PFSK-1 (cell line): Measurements from ENCODE around the gene TPK1.

Source experiments
- POLR2AphosphoS5 ChIP-seq: IDR thresholded peaks from 2 replicates; pipeline ENCODE4 v1.6.1; 2012; ENCODE audit warnings: low read depth, mild to moderate bottlenecking, control low read depth, low read length, moderate library complexity
- SIN3A ChIP-seq: IDR thresholded peaks from 2 replicates; pipeline ENCODE4 v1.6.1; 2012; ENCODE audit warnings: mild to moderate bottlenecking, low read length, moderate library complexity, borderline replicate concordance; ENCODE audit not compliant: insufficient read depth
- TAF1 ChIP-seq: IDR thresholded peaks from 2 replicates; pipeline ENCODE4 v1.6.1; 2012; ENCODE audit warnings: low read length, control low read depth, borderline replicate concordance; ENCODE audit not compliant: insufficient read depth
- TF ChIP-seq, protein P1 (sequence below), 2 experiments: IDR thresholded peaks; 2 replicates each; pipeline versions ENCODE4 v1.6.1 to v1.8.0; 2011 to 2012; ENCODE audit warnings: low read depth in 2 of 2, low read length in 2 of 2, control low read depth in 1 of 2, inconsistent platforms in 1 of 2, mild to moderate bottlenecking in 1 of 2, moderate library complexity in 1 of 2; ENCODE audit not compliant: insufficient read depth in 1 of 2

DNA sequence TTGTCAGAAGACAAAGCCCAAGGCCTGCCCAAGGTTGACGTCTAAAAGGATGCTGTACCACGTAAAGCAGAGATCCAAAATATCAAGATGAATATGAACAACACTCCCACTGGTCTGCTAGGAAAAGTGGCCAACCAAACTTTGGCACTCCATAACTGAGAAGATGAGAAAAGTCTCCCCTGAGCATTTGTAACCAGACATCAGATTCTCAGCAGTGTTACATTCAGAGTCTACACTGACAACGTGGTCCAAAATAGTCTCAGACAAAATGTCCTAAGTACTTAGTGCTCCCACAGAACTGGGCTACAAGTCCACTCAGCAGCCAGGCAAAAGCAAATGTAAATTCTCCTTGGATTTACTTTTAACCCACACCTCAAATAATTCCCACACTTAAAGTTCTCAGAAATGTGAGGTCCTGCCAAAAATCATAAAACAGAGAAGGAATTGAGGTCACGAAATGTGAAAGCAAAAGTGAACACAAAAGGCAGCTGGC is 247.2 kb downstream of the TPK1 start:
- TF ChIP-seq TAF1 (no peak), POLR2AphosphoS5 (no peak), SIN3A (no peak)
- TF ChIP-seq, protein P1, sequence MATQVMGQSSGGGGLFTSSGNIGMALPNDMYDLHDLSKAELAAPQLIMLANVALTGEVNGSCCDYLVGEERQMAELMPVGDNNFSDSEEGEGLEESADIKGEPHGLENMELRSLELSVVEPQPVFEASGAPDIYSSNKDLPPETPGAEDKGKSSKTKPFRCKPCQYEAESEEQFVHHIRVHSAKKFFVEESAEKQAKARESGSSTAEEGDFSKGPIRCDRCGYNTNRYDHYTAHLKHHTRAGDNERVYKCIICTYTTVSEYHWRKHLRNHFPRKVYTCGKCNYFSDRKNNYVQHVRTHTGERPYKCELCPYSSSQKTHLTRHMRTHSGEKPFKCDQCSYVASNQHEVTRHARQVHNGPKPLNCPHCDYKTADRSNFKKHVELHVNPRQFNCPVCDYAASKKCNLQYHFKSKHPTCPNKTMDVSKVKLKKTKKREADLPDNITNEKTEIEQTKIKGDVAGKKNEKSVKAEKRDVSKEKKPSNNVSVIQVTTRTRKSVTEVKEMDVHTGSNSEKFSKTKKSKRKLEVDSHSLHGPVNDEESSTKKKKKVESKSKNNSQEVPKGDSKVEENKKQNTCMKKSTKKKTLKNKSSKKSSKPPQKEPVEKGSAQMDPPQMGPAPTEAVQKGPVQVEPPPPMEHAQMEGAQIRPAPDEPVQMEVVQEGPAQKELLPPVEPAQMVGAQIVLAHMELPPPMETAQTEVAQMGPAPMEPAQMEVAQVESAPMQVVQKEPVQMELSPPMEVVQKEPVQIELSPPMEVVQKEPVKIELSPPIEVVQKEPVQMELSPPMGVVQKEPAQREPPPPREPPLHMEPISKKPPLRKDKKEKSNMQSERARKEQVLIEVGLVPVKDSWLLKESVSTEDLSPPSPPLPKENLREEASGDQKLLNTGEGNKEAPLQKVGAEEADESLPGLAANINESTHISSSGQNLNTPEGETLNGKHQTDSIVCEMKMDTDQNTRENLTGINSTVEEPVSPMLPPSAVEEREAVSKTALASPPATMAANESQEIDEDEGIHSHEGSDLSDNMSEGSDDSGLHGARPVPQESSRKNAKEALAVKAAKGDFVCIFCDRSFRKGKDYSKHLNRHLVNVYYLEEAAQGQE (IDR thresholded peaks at IDR 0.05; ENCODE audit: insufficient read depth in 1 of 2, low read depth in 2 of 2, low read length in 2 of 2) = no peak
